Uterus (tissue), 2 donors: ENCODE results near the gene DSN1.

Experiments
- CTCF ChIP-seq, 4 experiments: fragments of 200-600 bp in 2 of 4; fragments of 450-650 bp in 2 of 4; sonication (generic) in 2 of 4; IDR thresholded peaks; one replicate each; pipeline ENCODE4 v1.5.1; 2016 to 2019; ENCODE audit warnings: antibody characterized with exemption in 4 of 4, mild to moderate bottlenecking in 2 of 4, moderate library complexity in 1 of 4
- POLR2A ChIP-seq, 2 donors: fragments of 450-650 bp; IDR thresholded peaks; one replicate each; pipeline ENCODE4 v1.6.1; 2016; ENCODE audit warnings: antibody characterized with exemption in 2 of 2, mild to moderate bottlenecking in 1 of 2, moderate library complexity in 1 of 2

- TF ChIP-seq CTCF (IDR thresholded peaks at IDR 0.05) (no peak), POLR2A (IDR thresholded peaks at IDR 0.05) (no peak)
Observed at GRCh38 chr20:36712775-36713174, 60.8 kb downstream of the DSN1 start.
